Prostate gland (tissue), 2 donors: ENCODE data around the gene BZW2.

ENCODE experiments used
- CTCF ChIP-seq, 4 experiments: fragments of 200-600 bp in 2 of 4; fragments of 450-650 bp in 2 of 4; sonication (generic) in 2 of 4; IDR thresholded peaks; 1 replicate in 3 of 4; 2 replicates in 1 of 4; pipeline ENCODE4 v1.5.1; 2016 to 2019; ENCODE audit warnings: antibody characterized with exemption in 4 of 4, mild to moderate bottlenecking in 2 of 4, moderate library complexity in 2 of 4
- POLR2A ChIP-seq: fragments of 450-650 bp; IDR thresholded peaks from one replicate; pipeline ENCODE4 v1.6.1; 2016; ENCODE audit warnings: antibody characterized with exemption, mild to moderate bottlenecking

DNA sequence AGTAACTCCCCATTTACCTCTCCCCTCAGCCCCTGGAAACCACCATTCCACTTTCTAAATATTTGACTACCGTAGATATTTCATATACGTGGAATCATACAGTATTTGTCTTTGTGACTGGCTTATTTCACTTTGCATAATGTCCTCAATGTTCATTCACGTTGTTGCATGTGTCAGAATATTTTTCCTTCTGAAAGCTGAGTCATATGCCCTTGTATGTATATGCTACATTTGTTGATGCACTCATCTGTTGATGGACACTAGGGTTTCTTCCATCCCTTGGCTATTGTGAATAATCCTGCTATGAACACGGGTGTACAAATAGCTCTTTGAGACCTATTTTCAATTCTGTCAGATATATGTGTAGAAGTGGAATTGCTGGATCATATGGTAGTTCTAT lies 81.8 kb downstream of the BZW2 start:
- no peak for TF ChIP-seq POLR2A
- no peak for TF ChIP-seq CTCF (IDR thresholded peaks at IDR 0.05)
